Activated naive CD8-positive, alpha-beta T cell (primary cell): Measurements from ENCODE around the gene TNPO3.
"Not testable (repeated sequence)": the region's sequence is repeated elsewhere in the genome, so short reads cannot be mapped to it uniquely, and the experiment has no call there.

Source experiments
- H3K27ac Mint-ChIP-seq: one replicate; pipeline ENCODE4 v1.8.0; 2021; ENCODE audit warnings: mixed read lengths
- H3K27me3 Mint-ChIP-seq: one replicate; pipeline ENCODE4 v1.8.0; 2021; ENCODE audit warnings: mixed read lengths
- H3K36me3 Mint-ChIP-seq: one replicate; pipeline ENCODE4 v1.8.0; 2021; ENCODE audit warnings: mixed read lengths
- H3K4me1 Mint-ChIP-seq: one replicate; pipeline ENCODE4 v1.8.0; 2021; ENCODE audit warnings: low read depth, mixed read lengths
- H3K4me3 Mint-ChIP-seq: one replicate; pipeline ENCODE4 v1.8.0; 2021; ENCODE audit warnings: mild to moderate bottlenecking, mixed read lengths
- H3K9me3 Mint-ChIP-seq: one replicate; pipeline ENCODE4 v1.8.0; 2021; ENCODE audit warnings: low read depth, mixed read lengths

Gene TNPO3

DNA sequence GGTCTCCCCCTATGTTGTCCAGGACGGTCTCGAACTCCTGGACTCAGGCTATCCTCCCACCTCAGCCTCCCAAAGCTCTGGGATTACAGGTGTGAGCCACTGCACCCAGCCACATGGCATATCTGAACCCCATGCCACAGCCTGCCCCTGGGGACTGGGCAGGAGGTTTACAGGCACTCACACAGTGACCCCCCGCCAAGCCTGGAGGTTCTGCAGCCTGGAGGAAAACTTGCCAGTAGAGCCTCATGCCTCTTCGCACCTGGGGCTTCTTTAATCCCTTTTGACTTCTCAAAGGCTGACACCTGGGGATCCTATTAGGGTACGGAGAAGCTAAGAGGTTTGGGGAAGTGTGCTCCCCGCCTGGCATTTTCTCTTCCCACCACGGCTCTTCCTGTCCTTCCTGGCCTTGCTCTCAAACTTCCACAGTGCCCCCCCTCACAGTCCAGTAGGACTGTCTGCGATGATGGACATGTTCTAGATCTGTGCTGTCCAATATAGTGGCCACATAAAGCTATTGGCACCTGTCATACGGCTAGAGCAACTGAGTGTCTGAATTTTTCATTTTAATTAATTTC lies 133.0 kb downstream of the TNPO3 start:
- no peak overlapping the region for H3K27ac Mint-ChIP-seq
- peaks cover 8% of the 10 kb centered on the region for H3K27me3 Mint-ChIP-seq
- H3K4me3 Mint-ChIP-seq, result no peak overlapping the region
- H3K36me3 Mint-ChIP-seq, result no peaks in the 10 kb centered on the region
- H3K4me1 Mint-ChIP-seq, result no peaks in the 10 kb centered on the region
- H3K9me3 Mint-ChIP-seq, result no peaks in the 10 kb centered on the region

- H3K27me3 Mint-ChIP-seq, result peaks cover 12% of the 10 kb centered on the region
- H3K36me3 Mint-ChIP-seq, result no peaks in the 10 kb centered on the region
- H3K4me1 Mint-ChIP-seq, result no peaks in the 10 kb centered on the region
- H3K4me3 Mint-ChIP-seq, result no peak overlapping the region
- H3K9me3 Mint-ChIP-seq, result no peaks in the 10 kb centered on the region
- H3K27ac Mint-ChIP-seq, result no peak overlapping the region
Measured at GRCh38 chr7:128920913-128921582, 133.9 kb downstream of the TNPO3 start.

GRCh38 chr7:128919881-128920799 lies 134.8 kb downstream of the TNPO3 start:
- H3K4me1 Mint-ChIP-seq, result peaks cover 4% of the 10 kb centered on the region
- no peak overlapping the region for H3K27ac Mint-ChIP-seq
- H3K4me3 Mint-ChIP-seq, result no peak overlapping the region
- H3K27me3 Mint-ChIP-seq, result peaks cover 14% of the 10 kb centered on the region
- H3K36me3 Mint-ChIP-seq, result no peaks in the 10 kb centered on the region
- no peaks in the 10 kb centered on the region for H3K9me3 Mint-ChIP-seq

DNA sequence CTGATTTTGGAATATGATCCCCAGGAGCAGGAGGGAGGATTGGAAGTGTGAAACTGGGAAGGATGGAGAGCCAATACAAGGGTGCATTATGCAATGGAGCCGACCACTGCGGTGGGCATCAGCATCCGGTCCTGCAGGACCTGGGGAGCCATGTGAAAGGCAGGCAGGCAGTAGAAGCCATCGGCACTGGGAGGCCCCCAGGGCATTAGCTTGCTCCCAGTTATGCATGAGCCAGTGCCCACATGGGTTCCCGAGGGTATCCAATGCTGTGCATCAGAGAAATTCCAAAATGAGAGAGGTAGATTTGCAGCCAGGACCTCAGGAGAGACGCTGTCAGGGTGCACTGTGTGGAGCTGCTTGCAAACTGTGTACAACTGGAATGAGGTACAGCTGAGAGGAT lies 135.7 kb downstream of the TNPO3 start:
- Mint-ChIP-seq H3K36me3 (no peaks in the 10 kb centered on the region), H3K4me1 (peaks cover 4% of the 10 kb centered on the region), H3K27ac (no peak overlapping the region), H3K9me3 (no peaks in the 10 kb centered on the region), H3K27me3 (peaks cover 16% of the 10 kb centered on the region), H3K4me3 (no peak overlapping the region)

- Mint-ChIP-seq H3K36me3 (no peaks in the 10 kb centered on the region), H3K4me3 (no peak overlapping the region), H3K27ac (no peak overlapping the region), H3K9me3 (no peaks in the 10 kb centered on the region), H3K4me1 (peaks cover 7% of the 10 kb centered on the region), H3K27me3 (peaks cover 16% of the 10 kb centered on the region)
Measured at GRCh38 chr7:128918016-128918665, 136.8 kb downstream of the TNPO3 start.

GRCh38 chr7:128917122-128917521 lies 137.8 kb downstream of the TNPO3 start:
- H3K27me3 Mint-ChIP-seq, result peaks cover 14% of the 10 kb centered on the region
- H3K9me3 Mint-ChIP-seq, result no peaks in the 10 kb centered on the region
- H3K4me1 Mint-ChIP-seq, result peaks cover 7% of the 10 kb centered on the region
- no peaks in the 10 kb centered on the region for H3K36me3 Mint-ChIP-seq
- H3K4me3 Mint-ChIP-seq, result no peak overlapping the region
- H3K27ac Mint-ChIP-seq, result no peak overlapping the region

GRCh38 chr7:128916643-128916915 lies 138.3 kb downstream of the TNPO3 start:
- Mint-ChIP-seq H3K4me1 (peaks cover 7% of the 10 kb centered on the region), H3K9me3 (no peaks in the 10 kb centered on the region), H3K36me3 (no peaks in the 10 kb centered on the region), H3K4me3 (peak overlapping the region; percentile 10), H3K27ac (no peak overlapping the region), H3K27me3 (peaks cover 15% of the 10 kb centered on the region)

- Mint-ChIP-seq H3K27me3 (peaks cover 20% of the 10 kb centered on the region), H3K9me3 (no peaks in the 10 kb centered on the region), H3K36me3 (no peaks in the 10 kb centered on the region), H3K4me1 (peaks cover 7% of the 10 kb centered on the region), H3K27ac (no peak overlapping the region), H3K4me3 (peak overlapping the region; percentile 68)
Measured at GRCh38 chr7:128915841-128916642, 138.9 kb downstream of the TNPO3 start.

DNA sequence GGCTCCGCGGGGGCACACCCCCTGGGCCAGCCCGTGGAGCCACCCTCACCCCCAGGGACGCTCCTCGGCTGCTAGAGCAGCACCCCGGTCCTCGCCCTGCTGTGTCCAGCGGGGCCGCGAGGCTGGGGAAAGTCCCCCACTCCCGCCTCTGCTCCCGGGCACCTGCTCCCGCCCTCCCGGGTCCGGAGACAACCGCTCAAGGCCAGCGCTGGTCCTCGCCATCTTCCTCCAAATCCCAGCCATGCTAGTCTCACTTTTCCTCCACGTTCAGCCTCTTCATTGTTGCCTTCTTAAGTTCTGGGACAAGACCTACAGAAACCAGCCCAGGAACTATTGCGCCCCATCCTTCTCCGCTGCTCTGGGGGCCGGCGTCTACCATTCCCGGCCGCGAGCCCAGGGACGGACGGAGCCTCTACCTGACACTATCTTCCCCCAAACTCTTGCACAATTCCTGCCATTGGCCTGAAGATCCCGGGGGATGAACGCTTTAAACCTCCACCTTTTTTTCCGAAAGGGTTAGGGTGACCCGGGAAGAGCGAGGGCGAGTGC lies 139.6 kb downstream of the TNPO3 start:
- H3K9me3 Mint-ChIP-seq, result no peaks in the 10 kb centered on the region
- H3K4me3 Mint-ChIP-seq, result peak overlapping the region; percentile 68
- H3K27me3 Mint-ChIP-seq, result peaks cover 23% of the 10 kb centered on the region
- H3K27ac Mint-ChIP-seq, result no peak overlapping the region
- H3K4me1 Mint-ChIP-seq, result peaks cover 7% of the 10 kb centered on the region
- H3K36me3 Mint-ChIP-seq, result no peaks in the 10 kb centered on the region

DNA sequence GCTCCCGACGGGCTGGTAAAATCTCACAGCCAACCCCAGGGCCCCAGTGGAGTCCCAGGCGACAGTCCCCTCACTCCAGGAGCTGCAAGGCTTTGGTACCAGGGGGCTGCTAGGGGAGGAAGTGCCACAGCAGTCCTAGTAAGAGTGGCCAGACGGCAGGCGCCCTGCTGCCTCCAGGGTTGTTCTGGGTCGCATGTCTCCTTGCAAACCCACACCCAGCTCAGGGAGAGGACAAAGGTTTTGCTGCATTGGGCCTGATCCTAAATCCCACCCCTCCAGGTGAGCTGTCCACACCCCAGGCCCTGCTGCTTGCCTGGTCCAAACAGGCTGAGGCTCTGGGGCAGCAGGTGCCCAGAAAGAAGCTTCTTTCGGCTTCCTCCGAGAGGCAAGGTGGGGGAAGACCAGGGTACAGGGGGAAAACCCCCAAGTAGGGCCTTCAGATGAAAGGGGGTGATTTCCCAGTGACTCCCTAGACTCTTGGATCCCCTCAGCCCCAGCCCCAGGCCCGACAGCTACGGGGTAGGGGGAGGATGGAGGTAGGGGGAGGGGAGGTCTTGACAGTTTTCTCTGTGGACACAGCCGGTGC lies 140.3 kb downstream of the TNPO3 start:
- H3K27me3 Mint-ChIP-seq, result peaks cover 24% of the 10 kb centered on the region
- no peak overlapping the region for H3K27ac Mint-ChIP-seq
- no peak overlapping the region for H3K4me3 Mint-ChIP-seq
- no peaks in the 10 kb centered on the region for H3K9me3 Mint-ChIP-seq
- peaks cover 7% of the 10 kb centered on the region for H3K4me1 Mint-ChIP-seq
- H3K36me3 Mint-ChIP-seq, result no peaks in the 10 kb centered on the region

GRCh38 chr7:128913870-128914565 lies 140.9 kb downstream of the TNPO3 start:
- Mint-ChIP-seq H3K27ac (no peak overlapping the region), H3K27me3 (peaks cover 26% of the 10 kb centered on the region), H3K36me3 (no peaks in the 10 kb centered on the region)

GRCh38 chr7:128912709-128913495 lies 142.0 kb downstream of the TNPO3 start:
- H3K27ac Mint-ChIP-seq, H3K36me3 Mint-ChIP-seq, H3K4me3 Mint-ChIP-seq, H3K4me1 Mint-ChIP-seq, H3K9me3 Mint-ChIP-seq: not testable (repeated sequence)
- H3K27me3 Mint-ChIP-seq, result peaks cover 25% of the 10 kb centered on the region

More at GRCh38 chr7:128913870-128914565, 140.9 kb downstream of the TNPO3 start:
- Mint-ChIP-seq H3K9me3 (no peaks in the 10 kb centered on the region), H3K4me1 (peaks cover 7% of the 10 kb centered on the region), H3K4me3 (peak overlapping the region; percentile 49)

GRCh38 chr7:128912281-128912680 lies 142.6 kb downstream of the TNPO3 start:
- no peak overlapping the region for H3K4me3 Mint-ChIP-seq
- no peaks in the 10 kb centered on the region for H3K36me3 Mint-ChIP-seq
- H3K27ac Mint-ChIP-seq, result no peak overlapping the region
- H3K27me3 Mint-ChIP-seq, result peaks cover 23% of the 10 kb centered on the region
- no peaks in the 10 kb centered on the region for H3K9me3 Mint-ChIP-seq
- H3K4me1 Mint-ChIP-seq, result peaks cover 7% of the 10 kb centered on the region
